Activated CD4-positive, alpha-beta T cell treated with anti-CD3 and anti-CD28 coated beads, Interleukin-2, amount 50 U/mL, for 1 hour (primary cell): ENCODE results near the gene CHCHD6.

ENCODE experiments used
- DNase-seq: peaks from one replicate; pipeline ENCODE4 v3.0.0-alpha.2; 2020

CHCHD6 gene

DNA sequence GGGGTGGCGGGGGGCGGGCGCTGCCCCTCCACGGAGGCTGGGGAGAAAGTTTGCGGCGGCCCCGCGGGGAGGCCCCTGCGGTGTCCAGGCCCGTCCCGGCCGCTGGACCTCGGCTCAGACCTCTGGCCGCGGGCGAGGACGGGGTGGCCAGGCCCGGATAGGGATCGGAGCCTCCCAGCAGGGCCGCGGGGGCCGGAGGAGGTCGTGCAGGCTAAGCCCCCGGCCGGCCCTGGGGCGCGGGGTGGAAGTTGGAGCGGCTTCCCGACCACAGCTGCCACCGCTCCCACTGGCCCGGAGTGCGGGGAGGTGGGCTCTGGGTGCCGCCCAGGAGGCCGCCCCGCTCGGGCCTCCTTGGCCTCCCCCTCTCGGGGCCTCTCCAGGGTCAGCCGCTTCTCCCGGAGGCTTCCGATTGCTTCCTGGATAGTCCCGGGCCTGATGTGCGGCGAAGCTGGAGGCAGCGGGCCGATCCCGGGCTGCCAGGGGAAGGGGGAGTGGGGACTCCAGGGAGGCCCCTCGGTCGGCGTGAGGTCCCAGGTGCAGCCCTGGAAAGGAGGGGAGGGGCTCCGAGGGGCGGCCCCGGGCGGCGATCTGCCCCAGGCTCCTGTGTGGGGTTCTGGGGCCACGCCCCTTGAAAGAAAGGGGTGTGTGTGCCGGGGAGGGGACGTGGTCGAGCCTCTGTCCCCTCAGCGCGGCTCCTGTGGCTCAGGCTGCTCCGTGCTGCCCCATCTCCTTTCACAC, 279.8 kb downstream of the CHCHD6 start:
- peak; percentile 22 for DNase-seq

DNA sequence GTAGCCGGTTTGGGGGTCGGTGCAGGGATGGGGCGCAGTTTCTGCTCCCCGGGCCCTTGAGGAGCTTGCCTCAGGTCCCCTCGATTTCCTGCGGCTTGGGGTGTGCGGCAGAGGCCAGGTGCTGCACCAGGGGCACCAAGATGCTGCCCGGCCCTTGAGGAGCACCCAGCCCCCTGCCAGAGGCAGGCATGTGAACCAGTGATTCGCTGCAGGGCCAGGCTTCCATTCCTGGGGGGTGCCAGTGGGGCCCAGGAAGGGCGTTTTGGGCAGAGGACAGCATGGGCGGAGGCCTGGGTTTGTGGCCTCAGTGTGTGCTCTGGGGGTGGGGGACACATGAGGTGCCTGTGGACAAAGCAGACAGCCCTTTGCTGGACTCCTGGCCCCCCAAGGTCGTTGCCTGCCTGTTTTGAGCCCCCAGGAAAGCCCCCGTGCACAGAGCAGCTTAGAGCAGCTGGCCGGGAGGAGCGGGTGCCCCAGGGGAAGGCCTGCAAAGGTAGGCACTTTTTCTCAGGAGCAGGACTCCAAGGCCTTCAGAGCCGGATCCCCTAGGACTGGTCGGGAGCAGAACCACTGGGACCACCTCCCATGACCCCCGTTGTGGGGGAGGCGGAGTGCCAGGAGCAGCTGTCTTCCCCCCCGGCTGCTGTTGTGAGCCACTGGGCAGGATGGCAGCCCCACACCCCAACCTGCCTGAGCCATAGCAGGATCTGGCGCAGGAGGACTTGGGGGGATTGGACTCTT, 280.5 kb downstream of the CHCHD6 start:
- DNase-seq, result no peak

DNA sequence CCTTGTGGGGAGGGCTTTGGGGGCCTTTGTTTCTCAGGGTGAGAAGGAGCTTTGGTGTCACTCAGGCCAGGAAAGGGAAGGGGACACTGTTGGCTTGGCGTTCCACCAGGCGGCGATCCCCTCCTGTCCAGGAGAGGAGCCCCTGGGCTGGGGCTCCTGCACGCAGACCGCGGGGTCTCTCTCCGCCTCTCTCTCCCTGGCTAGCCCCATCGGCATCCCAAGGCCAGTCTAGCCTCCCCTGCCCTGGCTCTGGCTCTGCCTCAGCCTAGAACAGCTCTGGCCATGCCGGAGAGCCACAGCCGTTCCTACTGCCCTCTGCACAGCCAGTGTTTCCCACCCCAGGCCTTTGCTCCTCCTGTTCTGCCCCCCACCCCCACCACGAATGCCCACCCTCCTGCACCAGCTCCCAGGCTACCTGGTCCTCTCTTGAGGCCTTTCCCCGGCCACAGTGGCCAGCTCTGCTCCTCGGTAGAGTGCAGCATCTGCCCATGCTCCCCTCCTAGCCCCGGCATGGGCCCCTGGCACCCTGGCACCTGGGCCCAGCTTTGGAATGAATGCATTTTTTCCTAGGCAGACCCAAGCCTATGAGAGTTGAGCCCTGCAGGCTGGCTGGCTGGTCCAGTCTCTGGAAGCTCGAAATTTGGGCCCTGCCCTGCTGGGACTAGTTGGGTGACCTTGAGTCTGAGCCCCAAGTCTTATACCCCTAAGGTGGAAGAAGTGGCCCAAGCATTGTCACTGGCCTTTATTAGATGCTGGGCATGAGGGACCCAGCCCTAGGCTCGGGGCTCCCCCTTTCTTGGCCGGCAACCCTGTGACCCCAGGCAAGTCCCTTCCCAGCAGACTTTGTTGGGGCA, 281.3 kb downstream of the CHCHD6 start:
- no peak for DNase-seq

DNA sequence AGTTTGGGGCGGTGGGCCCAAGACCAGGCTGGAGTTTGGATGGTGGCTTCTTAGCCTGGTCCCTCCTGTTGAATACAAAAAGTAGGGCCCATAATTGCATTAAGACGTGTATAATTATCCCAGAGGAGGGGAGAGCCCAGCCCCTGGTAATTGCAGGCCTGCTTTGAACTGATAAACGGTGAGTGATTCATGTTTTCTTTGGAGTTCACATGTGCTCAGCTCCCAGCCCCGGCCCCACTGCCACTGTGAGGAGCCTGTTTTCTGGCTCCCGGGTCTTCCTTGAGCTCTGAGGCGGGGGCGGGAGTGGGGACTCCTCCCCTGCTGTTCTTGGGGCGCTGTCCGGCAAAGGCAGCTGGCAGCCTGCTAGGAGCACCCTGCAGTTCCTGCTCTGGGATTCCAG, 282.0 kb downstream of the CHCHD6 start:
- no peak for DNase-seq

DNA sequence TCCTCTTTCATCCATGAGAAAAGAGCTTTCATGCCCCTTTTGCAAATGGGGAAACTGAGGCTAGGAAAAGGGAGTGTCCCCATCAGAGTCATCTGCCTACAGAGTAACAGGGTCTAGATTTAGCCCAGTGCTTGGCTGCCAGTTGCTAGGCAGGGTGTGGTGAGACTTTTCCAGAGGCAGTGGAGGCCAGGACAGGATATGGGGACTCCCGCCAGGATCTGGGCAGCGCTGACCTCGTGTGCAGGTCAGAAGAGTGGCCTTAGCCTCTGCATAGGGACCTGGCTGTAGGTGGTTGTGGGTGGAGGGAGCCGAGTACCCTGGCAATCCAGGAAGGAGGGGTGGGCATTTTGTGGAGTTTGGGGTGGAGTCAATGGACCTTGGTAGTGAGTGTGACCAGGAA, 283.1 kb downstream of the CHCHD6 start:
- DNase-seq, result no peak

DNA sequence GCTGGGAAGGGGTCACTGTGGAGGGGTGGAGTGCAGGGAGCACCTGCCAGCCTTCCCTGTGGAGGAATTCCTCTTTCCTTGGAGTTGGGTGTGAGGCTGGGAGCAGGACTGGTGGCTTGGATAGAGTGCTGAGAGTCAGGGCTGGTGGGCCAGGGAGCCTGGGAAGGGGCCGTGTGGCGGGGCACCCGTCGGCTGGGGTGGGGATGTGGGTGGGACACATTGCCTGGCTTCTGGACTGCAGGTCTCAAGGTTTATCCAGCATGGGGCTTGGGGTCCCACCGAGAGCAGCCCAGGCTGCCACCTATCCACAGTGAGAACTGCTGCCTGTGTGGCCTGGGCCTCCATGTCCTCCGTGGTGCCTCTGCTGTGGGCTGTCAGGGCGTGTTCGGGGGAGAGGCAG, 283.6 kb downstream of the CHCHD6 start:
- DNase-seq, result no peak

DNA sequence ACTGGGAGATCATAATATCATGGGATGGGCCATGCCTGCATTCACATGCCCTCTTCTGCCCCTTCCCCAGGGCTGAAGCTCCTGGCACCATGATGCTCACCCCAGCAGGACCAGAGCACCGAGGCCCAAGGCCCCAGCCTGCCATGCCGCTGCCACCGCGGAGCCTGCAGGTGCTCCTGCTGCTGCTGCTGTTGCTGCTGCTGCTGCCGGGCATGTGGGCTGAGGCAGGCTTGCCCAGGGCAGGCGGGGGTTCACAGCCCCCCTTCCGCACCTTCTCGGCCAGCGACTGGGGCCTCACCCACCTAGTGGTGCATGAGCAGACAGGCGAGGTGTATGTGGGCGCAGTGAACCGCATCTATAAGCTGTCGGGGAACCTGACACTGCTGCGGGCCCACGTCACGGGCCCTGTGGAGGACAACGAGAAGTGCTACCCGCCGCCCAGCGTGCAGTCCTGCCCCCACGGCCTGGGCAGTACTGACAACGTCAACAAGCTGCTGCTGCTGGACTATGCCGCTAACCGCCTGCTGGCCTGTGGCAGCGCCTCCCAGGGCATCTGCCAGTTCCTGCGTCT, 284.5 kb downstream of the CHCHD6 start:
- DNase-seq, result no peak

DNA sequence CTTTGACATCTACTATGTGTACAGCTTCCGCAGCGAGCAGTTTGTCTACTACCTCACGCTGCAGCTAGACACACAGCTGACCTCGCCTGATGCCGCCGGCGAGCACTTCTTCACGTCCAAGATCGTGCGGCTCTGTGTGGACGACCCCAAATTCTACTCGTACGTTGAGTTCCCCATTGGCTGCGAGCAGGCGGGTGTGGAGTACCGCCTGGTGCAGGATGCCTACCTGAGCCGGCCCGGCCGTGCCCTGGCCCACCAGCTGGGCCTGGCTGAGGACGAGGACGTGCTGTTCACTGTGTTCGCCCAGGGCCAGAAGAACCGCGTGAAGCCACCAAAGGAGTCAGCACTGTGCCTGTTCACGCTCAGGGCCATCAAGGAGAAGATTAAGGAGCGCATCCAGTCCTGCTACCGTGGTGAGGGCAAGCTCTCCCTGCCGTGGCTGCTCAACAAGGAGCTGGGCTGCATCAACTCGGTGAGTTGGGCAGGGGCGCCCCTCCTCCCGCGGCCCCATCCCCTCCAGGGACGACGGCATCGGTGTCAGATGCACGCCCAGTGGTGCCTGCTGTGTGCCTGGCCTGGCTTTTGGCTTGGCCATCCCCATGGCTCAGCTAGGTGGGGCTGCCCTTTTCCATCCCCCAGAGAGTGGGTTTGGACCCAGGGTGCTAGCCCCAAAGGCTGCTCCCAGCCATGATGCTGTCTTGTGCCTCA, 285.4 kb downstream of the CHCHD6 start:
- no peak for DNase-seq

DNA sequence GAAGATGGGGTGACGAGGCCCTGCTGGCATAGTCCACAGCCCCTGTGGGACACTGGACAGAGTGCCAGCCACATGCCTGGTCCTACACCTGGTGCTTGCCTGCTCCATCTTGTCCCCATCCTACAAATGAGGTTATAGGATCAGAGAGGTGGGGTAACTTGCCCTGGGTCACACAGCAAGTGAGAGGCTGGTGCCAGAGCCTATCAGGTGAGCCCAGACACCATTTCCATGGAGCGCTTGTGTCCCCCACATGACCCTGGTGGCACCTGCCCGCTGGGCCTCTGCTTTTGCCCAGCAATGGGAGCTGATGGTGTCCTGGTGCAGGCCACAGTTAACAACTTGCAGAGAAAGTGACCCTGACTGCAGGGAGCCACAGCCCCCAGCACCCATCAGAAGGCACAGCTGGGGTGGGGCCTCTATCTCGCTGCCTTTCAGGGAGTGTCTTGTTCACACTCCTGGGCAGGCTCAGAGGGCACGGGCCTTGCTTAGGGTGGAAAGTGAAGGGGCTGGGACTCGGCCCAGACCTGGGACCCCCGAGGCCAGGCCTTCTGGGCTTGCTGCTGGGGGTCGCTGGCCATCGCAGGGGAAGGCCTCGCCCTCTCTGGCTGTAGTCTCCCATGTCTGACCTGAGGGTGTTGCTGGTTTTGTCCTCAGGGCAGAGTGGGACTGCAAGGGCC, 286.1 kb downstream of the CHCHD6 start:
- no peak for DNase-seq

DNA sequence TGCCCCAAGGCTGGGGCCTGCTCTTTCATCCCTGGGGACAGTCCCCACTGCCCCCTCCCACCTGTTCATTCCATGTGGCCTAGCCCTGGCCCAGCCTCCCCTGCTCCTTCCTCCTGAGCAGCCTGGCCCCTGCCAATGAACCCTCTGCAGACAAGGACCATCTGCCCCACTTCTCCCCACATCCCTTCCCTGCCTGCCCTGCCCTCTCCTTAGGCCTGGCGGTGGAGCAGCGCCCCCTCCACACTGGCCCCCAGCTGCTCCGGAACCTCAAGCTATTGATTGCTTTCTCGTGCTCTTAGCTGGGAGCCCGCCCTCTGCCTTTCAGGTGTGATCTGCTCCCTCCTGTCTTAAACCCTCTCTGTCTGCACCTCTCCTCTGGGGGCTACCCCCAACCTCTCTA, 286.9 kb downstream of the CHCHD6 start:
- no peak for DNase-seq

DNA sequence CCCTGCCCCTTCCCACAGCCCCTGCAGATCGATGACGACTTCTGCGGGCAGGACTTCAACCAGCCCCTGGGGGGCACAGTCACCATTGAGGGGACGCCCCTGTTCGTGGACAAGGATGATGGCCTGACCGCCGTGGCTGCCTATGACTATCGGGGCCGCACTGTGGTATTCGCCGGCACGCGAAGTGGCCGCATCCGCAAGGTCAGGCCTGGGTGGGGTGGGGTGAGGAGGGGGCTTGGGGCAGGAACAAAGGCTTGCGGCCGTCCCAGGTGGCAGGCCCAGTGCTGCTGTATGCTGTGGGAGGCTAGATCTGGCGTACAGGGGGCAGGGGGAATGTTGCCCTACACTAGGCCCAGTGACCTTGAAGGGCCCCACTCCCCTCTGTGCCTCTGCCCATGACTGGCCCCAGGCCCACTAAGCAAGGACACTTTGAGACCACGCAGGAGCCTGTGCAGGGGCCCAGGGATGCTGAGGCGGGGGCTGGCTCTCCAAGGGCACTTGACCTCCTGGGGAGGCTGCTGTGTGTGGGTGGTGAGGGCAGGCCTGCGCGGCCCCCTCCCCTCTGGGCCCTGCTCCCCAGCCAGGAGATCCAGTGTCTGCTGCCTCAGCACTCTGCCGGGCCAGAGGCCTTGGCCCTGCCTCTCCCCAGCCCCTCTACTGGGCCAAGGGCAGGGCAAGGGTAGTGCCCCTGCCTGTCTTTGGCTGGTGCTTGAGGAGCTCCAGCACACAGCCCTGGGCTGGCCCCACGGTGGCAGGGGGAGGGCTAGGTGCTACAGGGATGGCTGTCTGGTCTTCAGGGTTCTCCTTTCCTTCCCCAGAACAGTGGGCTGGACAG, 287.5 kb downstream of the CHCHD6 start:
- no peak for DNase-seq

DNA sequence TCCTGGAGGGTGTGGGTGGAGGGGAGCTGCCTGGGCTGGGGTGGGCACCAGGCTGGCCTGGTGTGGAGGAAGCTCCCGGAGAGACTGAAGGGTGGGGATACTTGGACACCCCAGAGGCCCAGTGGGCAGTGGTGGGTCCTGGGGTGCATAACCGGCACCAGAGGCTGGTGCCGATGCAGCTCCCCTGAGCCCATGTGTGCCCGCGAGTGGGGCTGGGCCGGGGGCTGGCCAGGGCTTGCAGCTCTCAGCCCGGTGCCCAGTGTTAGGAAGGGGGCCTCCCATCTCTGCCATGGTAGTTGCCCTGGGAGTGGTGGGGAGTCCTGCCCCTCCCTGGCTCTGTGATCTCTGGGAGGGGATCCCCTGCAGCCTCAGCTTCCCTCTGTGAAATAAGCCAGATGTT, 288.2 kb downstream of the CHCHD6 start:
- DNase-seq, result no peak

DNA sequence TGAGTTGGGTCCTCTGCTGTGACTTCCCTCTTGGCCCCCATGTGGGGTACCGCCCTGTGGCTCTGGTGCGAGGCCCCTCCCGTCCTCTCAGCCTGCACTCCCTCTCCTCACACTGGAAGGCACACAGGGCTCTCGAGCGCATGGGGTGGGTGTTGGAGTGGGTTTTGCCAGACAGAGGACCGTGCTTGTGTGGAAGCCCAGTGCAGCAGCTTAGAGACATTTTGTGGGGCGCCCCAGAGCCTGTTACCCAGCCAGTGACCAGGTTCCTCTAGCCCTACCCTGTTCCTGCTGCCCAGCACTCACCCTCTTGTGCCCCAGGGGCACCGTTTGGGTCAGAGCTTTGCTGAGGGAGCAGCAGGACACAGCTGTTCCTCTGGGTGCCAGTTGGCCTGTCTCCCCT, 288.7 kb downstream of the CHCHD6 start:
- DNase-seq, result no peak

DNA sequence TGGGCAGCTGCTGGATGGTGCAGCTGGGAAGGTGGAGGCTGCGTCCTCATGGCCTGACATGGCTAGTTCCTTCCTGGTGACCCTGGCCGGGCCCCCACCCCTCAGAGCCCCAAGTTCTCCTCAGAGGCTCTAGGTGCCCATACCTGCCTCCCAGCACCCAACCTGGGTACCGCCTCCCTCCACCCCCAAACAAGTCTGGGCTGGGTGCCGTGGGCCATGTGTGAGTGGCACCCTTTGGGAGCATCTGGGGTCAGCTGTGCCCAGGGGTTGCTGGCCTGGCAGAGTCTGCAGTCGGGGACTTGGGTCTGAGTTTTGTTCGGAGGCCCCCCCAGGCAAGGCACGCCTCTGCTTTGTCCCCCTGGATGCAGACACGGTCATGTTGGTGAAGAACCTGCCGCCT, 289.4 kb downstream of the CHCHD6 start:
- DNase-seq, result no peak

DNA sequence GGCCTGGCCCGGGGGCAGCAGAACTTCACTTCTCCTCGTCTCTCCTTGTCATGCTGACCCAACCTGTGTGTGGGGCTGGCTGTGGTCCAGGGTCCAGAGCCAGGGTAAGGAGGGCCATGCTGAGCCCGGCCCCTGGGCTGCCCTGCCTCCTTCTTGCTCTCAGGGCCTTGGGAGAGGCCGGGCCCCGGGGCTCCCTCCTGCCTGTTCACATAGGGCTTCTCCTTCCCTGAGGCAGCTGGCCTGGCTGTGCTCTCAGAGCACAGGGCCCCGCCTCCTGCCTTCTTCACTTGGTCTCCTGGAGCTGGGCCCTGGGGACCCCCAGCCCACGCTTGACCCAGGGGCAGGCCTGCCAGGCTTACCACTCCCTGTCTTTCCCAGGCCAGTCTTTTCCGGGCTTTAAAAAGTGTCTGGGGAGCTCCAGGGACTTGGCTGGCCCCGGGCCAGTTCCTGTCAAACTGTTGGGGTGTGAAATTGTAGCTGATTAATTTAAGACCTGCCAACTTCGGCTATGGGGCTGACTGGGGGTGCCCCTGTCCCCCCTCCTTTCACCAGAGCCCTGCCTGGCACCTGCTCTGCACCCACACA, 290.7 kb downstream of the CHCHD6 start:
- DNase-seq, result no peak

DNA sequence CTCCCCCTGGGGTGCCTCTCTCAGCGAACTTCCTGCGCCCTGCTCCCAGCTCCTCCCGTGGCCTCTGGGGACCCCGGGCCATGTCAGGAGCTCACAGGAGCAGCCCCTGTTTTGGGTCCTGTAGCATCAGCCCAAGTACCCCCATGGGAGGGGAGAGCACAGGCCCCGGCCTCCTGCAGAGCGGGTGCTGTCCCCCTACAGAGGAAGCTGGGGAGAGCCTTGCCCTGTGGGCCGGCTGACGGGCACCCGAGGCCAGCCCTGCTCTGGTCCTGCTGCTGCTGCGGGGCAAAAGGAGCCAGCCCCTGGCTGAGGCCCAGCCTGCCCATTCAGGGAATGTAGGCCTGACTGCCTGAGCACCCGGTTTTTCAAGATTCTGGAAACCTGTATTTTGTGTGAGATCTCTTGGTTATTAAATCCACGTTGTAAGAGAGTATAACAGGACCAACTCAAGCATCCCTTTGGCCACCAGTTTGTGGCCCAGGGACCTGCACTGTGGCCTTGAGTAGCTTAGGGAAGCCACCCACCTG, 291.3 kb downstream of the CHCHD6 start:
- no peak for DNase-seq

DNA sequence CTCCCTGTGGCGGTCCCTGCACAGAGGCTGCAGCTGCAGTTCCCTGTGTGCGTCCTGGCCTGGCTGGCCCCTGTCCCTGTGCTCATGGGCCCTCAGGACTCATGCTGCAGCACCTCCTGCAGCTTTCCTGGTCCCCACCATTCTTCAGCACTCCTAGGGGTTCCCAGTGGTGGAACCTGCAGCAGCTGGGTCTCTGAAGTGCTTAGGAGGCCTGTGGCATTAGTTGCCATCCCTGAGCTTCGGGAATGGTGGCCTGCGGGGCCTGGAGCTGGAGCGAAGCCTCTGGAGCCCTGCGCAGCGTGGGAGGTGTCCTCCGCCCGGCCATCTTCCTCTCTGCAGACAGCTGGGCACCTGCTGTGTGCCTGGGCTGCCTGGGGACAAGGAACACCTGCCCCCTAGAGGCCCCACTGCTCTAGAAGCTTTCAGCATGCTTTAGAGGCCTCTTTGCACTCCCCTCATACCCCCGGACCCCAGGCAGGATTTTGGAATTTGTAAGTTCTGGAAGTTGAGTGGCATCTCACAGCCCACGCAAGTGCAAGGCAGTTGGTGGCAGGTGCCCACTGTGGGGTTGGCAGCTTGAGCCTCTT, 292.0 kb downstream of the CHCHD6 start:
- no peak for DNase-seq

DNA sequence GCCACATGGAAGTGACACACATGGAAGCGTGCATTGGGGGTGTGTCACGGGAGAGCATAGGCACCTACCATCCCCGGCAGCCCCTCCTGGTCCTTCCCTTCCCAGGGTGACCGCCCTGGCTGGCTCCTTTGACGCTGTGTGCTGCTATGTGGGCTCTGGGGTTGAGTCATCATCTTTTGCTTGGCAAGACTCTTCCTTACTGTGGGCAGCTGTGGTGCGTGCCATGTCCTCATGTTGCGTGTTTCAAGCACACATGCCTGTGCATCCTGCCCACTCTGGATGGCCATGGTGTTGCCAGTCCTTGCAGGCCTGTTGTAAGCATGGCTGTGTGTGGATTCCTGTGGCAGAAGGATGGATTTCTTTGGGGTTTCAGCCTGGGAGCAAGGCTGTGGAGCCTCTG, 292.9 kb downstream of the CHCHD6 start:
- no peak for DNase-seq

DNA sequence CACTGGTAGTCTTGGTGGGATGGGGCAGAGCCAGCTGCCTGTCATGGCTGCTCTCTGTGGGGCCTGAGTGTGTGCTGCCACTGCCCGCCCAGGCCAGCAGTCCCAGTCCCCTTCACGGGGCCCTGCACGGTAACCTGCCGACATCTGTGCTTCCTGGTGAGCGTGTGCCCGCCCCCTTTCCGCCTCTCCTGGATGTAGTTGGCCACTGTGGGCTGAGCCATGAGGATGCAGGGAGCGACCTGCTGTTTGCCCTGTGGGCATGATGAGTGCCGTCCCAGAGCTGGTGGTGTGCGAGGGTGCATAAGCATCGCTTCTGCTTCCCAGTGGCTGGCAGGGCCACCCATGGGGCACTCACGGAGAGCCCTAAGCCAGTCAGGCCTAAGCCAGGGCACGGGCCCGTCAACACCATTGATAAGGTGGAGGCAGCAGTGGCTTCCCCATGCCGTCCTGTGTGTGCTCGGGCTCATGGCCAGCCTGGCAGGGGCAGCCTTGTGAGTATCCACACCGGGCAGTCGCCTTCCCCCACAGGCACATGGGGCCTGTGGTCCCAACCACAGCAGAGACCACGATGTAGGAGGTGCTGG, 293.5 kb downstream of the CHCHD6 start:
- no peak for DNase-seq

DNA sequence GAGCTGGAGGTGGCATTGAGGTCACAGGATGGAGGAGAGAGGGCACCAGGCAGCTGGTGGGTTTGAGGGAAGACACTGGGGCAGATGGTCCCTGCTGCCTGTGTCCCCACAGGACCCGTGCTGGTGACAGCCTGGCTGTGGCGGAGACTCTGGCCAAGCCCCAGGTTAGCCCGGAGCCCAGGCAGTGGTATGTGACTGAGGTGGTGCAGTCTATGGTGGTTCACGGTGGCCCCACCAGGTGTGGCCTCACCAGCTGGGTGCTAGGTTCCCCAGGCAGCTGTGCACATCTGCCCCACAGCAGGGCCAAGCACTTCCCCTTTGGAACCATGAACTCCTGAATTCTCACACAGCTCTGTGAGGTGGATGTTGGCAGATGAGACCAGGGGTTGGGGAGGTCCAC, 294.3 kb downstream of the CHCHD6 start:
- no peak for DNase-seq
